GM10248 (cell line): ENCODE results near the gene CST3.
"Not testable (repeated sequence)": the region's sequence is repeated elsewhere in the genome, so short reads cannot be mapped to it uniquely, and the experiment has no call there.

Source experiments
- CTCF ChIA-PET: fragments of 300-600 bp; sonication (Branson Sonifier 250); formaldehyde crosslinking; extraction: SDS; loops from one replicate; lab custom pipeline; 2021; ENCODE audit warnings: antibody characterized with exemption; lab: Yijun Ruan, JAX
- POLR2A ChIA-PET: fragments of 350-650 bp; sonication (Branson Sonifier 250); formaldehyde crosslinking; extraction: SDS; loops from one replicate; lab custom pipeline; 2020; ENCODE audit warnings: antibody characterized with exemption; lab: Yijun Ruan, JAX
- DNase-seq: peaks from one replicate; pipeline ENCODE4 v3.0.0; 2012; ENCODE audit errors: extremely low spot score
- CTCF ChIP-seq: IDR thresholded peaks from 2 replicates; pipeline ENCODE4 v1.5.1; 2012; ENCODE audit warnings: mild to moderate bottlenecking, low read depth; ENCODE audit errors: extremely low read depth, missing control alignments, control extremely low read depth

Gene CST3

GRCh38 chr20:23669866-23670265 lies 32.1 kb upstream of the CST3 start:
- POLR2A ChIA-PET, result no interaction called here
- no peak for TF ChIP-seq CTCF
- CTCF ChIA-PET, result no interaction called here
- DNase-seq, result no peak

- ChIA-PET POLR2A (no interaction called here), CTCF (interaction anchor here (0.9 to 1.5 kb wide), 5 partner anchors 10 to 327 kb away, joined by 3 to 5 read pairs (median 5); no protein-coding TSS in a partner anchor)
- no peak for TF ChIP-seq CTCF
Measured at GRCh38 chr20:23669327-23669726, 31.6 kb upstream of the CST3 start.

GRCh38 chr20:23668477-23668951 lies 30.8 kb upstream of the CST3 start:
- ChIA-PET CTCF (interaction anchor here (0.6 to 1.6 kb wide), 12 partner anchors 10 to 331 kb away, joined by 3 to 5 read pairs (median 4); no protein-coding TSS in a partner anchor), POLR2A (no interaction called here)
- TF ChIP-seq CTCF, result peak; percentile 75
- DNase-seq, result peak; percentile 67

More at GRCh38 chr20:23669327-23669726, 31.6 kb upstream of the CST3 start:
- DNase-seq, result no peak

GRCh38 chr20:23667666-23668065 lies 29.9 kb upstream of the CST3 start:
- CTCF ChIA-PET, result interaction anchor here (0.6 to 1.6 kb wide), 9 partner anchors 9 to 332 kb away, joined by 3 to 5 read pairs (median 4); no protein-coding TSS in a partner anchor
- DNase-seq, result no peak
- POLR2A ChIA-PET, result no interaction called here
- TF ChIP-seq CTCF, result no peak

GRCh38 chr20:23666698-23667097 lies 28.9 kb upstream of the CST3 start:
- no peak for TF ChIP-seq CTCF
- POLR2A ChIA-PET, result no interaction called here
- no peak for DNase-seq
- CTCF ChIA-PET, result no interaction called here

GRCh38 chr20:23666189-23666588 lies 28.4 kb upstream of the CST3 start:
- CTCF ChIA-PET, result no interaction called here
- no peak for DNase-seq
- POLR2A ChIA-PET, result no interaction called here
- TF ChIP-seq CTCF, result no peak

GRCh38 chr20:23664954-23665353 lies 27.2 kb upstream of the CST3 start:
- no peak for DNase-seq
- CTCF ChIA-PET, result no interaction called here
- POLR2A ChIA-PET, result no interaction called here
- no peak for TF ChIP-seq CTCF

GRCh38 chr20:23664046-23664445 lies 26.3 kb upstream of the CST3 start:
- CTCF ChIA-PET, POLR2A ChIA-PET, DNase-seq: not testable (repeated sequence)
